ENCODE measurements around the gene ALOX12B.
"Not testable (repeated sequence)": the region's sequence is repeated elsewhere in the genome, so short reads cannot be mapped to it uniquely, and the experiment has no call there.

Gene ALOX12B

DNA sequence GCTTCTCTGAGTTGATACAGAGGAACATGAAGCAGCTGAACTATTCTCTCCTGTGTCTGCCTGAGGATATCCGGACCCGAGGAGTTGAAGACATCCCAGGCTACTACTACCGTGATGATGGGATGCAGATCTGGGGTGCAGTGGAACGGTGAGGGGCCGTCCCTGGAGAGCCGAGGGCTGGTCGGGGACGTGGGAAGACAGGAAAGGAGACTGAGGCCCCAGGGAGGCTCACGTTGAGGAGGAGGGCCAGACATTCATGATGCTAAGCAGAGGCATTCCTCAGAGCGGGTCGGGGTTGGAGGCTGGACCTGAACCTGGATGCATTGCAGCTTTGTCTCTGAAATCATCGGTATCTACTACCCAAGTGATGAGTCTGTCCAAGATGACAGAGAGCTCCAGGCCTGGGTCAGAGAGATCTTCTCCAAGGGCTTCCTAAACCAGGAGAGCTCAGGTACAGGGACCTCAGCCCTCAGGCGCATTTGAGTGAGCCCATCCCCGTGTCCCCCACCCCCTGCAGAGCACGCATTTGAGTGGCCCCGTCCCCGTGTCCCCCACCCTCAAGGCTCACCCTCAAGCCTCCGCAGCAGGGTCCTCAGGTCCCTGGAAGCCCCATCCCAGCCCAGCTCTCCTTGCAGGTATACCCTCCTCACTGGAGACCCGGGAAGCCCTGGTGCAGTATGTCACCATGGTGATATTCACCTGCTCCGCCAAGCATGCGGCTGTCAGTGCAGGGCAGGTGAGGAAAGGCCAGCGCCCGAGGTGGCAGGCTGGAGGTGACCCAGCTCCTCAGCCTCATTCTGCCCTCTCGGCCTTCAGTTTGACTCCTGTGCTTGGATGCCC is 40.4 kb downstream of the ALOX12B start:
- in situ Hi-C loops (cut with MboI; ENCODE audit: low sequenced_read_pairs): no loop called here

DNA sequence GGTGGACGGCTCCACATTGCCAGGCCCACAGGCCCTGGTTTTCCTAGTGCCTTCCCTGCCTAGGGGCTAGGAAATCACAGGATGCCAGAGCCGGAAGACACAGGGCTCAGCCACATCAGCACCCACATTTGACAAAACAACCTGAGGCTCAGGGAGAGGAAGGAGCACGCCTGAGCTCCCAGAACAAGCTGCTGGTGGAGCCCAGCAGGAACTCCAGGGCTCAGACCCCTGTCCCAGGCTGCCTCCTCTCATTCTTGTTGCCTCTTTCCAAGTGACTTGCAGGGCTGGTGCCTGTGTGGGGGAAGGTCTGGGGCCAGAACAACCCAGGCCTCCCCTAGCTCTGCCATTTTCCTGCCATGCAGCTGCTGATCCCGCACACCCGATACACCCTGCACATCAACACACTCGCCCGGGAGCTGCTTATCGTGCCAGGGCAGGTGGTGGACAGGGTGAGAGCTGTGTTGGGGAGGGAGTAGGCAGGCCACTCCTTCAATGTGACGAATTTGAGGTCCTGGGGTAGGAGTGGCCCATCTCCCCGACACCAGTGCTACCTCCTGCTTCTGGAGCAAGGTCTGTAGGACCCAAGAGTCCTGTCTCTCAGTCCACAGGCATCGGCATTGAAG is 41.1 kb downstream of the ALOX12B start:
- in situ Hi-C loops (cut with MboI; ENCODE audit: low sequenced_read_pairs): no loop called here

DNA sequence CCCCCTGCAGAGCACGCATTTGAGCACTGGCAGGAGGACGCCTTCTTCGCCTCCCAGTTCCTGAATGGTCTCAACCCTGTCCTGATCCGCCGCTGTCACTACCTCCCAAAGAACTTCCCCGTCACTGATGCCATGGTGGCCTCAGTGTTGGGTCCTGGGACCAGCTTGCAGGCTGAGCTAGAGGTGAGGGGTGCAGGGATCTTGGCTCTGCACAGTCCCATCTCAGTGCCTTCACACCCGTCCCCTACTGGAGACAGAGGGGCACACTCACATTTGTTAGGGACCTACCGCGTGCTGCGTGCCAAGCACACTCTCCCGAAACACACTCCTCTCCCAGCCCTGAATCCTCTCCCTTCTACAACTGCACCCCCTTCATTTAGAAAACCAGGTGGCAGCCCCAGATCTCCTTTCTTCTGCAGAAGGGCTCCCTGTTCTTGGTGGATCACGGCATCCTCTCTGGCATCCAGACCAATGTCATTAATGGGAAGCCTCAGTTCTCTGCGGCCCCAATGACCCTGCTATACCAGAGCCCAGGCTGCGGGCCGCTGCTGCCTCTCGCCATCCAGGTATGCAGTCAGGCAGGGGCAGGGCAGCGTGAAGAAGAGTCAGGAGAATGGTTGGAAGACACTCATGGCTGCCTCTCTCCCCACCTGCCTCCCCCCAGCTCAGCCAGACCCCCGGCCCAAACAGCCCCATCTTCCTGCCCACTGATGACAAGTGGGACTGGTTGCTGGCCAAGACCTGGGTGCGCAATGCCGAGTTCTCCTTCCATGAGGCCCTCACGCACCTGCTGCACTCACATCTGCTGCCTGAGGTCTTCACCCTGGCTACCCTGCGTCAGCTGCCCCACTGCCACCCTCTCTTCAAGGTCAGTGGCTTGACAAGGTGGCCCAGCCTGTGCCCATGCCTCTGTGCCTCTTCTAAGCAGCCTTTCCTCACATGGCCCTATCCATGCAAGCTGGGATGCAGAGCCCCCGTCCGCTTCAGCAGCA is 42.4 kb downstream of the ALOX12B start:
- in situ Hi-C loops (cut with MboI; ENCODE audit: low sequenced_read_pairs): no loop called here

DNA sequence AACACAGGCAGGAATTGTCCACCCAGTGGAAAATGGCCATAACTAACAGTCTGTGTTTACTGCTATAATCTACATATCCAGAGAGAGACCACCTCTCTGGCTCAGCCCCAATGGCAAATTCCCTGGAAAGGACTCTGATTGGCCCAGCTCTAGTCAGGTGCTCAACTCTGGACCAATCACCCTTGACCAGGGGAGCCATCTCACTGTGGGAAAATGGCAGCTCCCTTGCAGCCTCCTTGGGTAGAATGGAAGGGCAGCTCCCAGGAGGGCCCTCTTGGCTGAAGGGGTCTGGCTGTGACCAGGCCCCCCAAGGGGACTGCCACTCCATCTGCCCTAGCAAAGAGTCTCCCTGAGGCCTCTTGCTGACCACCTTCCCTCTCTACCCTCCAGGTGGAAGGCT is 45.5 kb downstream of the ALOX12B start:
- in situ Hi-C loops (cut with MboI; ENCODE audit: low sequenced_read_pairs): no loop called here

DNA sequence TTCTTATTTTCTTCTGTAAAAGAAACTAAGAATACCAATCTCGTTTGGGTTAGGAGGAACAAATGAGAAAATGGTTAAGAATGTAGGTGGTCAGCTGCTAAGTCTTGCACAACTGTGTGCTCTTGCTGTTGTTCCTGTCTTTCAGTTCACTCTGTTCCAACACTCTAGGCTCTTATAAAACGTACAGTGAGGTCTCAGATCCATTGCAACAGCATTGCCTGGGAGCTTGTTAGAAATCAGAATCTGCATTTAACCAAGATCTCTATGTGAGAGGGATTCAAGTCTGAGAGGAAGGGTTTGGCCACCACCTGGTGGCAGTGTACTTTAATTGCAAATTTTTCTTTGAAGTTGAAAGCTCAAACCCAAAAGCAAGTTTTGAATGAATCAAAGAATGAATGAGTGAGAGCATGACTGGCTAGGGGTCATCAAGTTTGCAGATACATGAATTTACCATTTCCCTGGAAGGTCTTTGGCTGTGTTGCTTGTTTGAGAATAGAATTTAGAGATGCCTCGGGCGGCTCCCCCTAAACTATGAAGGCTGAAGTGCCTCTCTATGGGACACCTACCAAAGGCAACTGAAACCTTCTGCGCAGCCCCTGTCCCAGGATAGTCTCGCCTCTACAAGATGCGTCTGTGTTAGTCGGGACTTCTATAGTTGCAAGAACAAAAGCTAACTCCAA is 46.1 kb downstream of the ALOX12B start:
- in situ Hi-C loops (cut with MboI; ENCODE audit: low sequenced_read_pairs): no loop called here

DNA sequence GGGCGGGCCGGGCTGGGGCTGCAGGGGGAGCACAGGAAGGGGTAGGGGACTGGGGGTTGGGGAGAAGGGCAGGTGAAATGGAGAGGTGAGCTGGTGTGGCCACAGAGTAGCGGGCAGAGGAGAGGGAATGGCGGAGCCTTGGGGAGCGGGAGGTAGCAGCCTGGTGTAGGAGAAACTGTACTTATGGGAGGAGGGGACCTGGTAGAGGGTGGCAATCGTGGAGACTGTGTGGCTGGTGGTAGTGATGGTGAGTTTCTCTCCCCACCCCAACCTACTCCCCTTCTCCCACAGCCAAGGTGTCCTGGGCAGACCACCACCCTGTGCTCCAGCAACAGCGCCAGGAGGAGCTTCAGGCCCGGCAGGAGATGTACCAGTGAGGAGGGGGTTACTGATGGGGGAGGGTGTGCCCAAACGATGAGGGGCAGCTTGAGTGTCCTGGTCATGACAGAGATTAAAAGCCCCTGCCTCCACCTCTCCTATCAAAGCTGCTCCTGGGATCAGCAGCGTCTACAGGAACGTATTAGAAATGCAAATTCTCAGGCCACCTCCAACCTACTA is 47.8 kb downstream of the ALOX12B start:
- in situ Hi-C loops (cut with MboI; ENCODE audit: low sequenced_read_pairs): no loop called here

DNA sequence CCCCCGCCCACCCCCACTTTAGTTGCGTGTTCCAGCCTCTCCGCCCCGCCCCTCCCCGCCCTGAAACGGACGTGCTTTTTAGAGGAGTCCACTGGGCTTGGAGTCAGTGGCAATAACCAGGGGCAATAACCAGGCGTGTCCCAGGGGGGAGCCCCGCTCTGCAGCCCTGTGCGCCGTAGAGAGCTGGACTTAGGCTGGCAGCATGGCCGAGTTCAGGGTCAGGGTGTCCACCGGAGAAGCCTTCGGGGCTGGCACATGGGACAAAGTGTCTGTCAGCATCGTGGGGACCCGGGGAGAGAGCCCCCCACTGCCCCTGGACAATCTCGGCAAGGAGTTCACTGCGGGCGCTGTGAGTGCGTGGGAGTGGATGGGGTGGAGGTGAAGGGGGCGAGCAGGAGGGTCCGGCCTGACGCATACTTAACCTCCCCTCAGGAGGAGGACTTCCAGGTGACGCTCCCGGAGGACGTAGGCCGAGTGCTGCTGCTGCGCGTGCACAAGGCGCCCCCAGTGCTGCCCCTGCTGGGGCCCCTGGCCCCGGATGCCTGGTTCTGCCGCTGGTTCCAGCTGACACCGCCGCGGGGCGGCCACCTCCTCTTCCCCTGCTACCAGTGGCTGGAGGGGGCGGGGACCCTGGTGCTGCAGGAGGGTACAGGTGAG is 48.4 kb downstream of the ALOX12B start, which contains the start of gene ALOX15B:
TSS of gene ALOX15B (plus strand) at position 106 of the 657 bp plus-strand sequence. CDS start at position 203, 97 bp downstream.
- in situ Hi-C loops (cut with MboI; ENCODE audit: low sequenced_read_pairs): no loop called here

DNA sequence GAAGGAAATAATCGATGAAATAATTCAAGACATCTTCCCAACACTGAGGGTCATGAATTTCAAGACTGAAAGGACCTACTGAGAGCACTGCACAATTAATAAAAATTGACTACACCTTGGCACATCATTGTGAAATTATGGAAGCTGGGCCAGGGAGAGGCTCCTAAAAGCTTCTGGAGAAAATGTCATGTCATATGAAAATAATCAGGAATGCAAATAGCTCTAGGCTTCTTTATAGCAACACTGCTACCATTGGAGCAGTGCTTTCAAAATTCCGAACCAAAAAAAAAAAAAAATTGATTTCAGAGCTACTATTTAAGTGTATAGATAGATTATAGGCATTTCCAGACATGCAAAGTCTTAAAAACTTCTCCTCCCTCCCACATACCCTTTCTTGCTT is 55.1 kb downstream of the ALOX12B start:
- in situ Hi-C loops (cut with MboI; ENCODE audit: low sequenced_read_pairs): no loop called here

DNA sequence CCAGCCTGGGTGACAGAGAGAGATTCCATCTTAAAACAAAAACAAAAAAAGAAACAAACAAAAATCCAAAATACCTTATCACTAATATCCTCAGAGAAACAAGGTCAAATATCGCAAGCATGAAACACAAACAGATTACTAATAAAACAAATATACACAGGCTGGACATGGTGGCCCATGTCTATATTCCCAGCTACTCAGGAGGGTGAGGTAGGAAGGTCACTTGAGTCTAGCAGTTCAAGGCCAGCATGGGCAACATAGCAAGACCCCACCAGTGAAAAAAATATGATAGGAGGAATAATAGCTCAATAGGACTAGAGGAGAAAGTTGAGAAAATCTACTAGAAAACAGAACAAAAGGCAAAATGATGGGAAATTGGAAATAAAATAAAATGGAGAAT is 55.6 kb downstream of the ALOX12B start:
- in situ Hi-C loops (cut with MboI; ENCODE audit: low sequenced_read_pairs): no loop called here

DNA sequence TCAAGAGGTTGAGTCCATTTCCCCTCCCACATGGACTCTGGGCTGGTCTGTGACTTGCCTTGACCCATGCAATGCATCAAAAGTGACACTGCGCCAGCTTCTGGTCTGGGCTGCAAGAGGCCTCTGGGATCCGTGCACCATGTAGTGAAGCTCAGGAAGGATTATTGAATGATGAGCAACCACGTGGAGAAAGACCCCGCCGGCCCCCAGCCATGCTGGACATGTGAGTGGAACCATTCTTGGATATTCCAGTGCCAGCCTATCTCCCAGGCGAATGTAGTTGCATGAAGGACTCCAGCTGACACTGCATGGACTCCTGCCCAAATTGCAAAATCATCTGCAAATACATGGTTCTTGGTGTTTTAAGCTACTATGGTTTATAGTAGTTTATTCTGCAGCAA is 56.3 kb downstream of the ALOX12B start:
- in situ Hi-C loops (cut with MboI; ENCODE audit: low sequenced_read_pairs): no loop called here

DNA sequence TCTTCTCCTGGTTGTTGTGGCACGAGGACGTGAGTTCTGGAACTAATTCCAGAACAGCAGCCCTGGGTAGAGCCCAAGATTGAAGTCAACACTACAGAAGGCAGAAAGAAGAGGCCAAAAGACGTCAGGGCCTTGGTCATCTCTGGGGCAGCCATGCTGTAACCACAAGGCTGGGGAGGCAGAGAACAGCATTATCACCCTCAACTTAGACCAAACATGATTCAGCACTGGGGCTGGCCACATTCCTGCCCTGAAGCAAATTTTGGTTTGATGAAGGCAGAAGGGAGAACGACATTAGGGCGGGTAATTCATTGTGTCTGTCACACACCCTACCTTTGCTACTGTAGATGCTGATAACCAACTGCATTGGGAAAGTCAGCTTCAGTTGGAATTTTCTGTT is 58.4 kb downstream of the ALOX12B start:
- in situ Hi-C loops (cut with MboI; ENCODE audit: low sequenced_read_pairs): no loop called here

DNA sequence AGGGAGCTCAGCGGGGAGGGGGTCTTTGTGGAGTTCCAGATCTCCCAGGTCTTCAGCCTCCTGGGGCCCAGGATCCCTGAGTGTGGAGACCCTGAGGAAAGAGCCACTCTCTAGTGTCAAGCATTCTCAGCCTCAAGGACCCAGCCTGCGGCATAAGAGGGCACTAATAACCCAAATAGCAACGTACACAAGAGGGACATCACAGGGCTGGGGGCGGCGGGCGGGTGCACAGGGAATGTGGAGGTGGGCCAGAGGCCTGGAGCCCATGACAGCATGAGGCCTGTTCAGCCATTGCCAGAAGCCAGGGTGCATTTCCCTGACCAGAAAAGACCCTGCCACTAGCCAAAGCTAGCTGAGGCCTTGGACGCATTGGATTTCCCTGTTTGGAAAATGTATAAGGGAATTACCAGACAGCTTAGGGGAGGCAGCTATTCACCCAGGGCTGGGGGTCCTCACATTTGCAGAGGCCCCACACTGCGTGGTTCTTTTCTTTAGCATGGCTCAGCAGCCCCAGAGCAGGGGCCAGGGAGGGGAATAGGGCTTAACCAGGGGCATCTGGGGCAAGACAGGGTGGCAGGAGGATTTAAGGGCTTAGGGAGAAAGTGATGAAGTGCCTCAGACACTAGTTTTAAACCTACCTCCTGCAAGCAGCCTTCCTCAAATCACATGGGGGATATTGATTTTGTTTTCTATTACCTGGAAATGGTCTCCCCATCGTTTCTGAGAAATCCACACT is 62.2 kb downstream of the ALOX12B start:
- in situ Hi-C loops (cut with MboI; ENCODE audit: low sequenced_read_pairs): no loop called here

DNA sequence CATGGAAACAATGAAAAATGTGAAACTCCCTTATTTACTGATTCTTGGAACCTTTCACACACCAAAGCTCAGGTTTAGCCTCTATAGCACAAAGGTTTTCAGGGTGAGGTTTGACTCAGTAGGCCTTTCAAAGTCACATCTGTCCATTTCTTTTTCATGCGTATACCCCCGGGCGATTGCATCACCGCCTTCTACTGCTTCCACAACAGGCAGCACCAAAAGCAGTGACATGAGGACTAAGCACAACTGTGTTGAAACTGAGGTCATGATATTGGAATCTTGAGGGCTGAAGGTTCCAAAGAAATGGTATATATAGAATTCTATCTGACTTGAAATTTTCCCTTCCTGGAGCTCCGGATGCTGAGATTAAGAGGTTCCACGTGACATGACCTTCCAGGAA is 63.4 kb downstream of the ALOX12B start:
- in situ Hi-C loops (cut with MboI; ENCODE audit: low sequenced_read_pairs): not testable (repeated sequence)

Data from HL-60/S4 treated with phorbol 12-myristate 13-acetate at 8.2 ng/mL for 4 days and 3 days (cell line).